Type B pancreatic cell (in vitro differentiated cells): Measurements from ENCODE around the gene TMEM51. TPM values are rescaled to one million over a fixed set of nuclear protein-coding genes. Genes with fewer than 3 reads are reported as not detected.

ENCODE experiments used
- DNase-seq: peaks from one replicate; pipeline ENCODE4 v3.0.0; 2021; ENCODE audit warnings: mixed read lengths; ENCODE audit not compliant: unreplicated experiment; ENCODE audit errors: extremely low spot score
- H3K27ac Mint-ChIP-seq: 2 replicates; pipeline ENCODE4 v1.8.0; 2021; ENCODE audit warnings: mild to moderate bottlenecking, mixed read lengths
- H3K27me3 Mint-ChIP-seq: 2 replicates; pipeline ENCODE4 v1.8.0; 2021; ENCODE audit warnings: mixed read lengths
- H3K36me3 Mint-ChIP-seq: 2 replicates; pipeline ENCODE4 v1.8.0; 2021; ENCODE audit warnings: mixed read lengths
- H3K4me1 Mint-ChIP-seq: one replicate; pipeline ENCODE4 v1.8.0; 2021; ENCODE audit warnings: mixed read lengths; ENCODE audit not compliant: unreplicated experiment
- H3K4me3 Mint-ChIP-seq: 2 replicates; pipeline ENCODE4 v1.8.0; 2021; ENCODE audit warnings: mild to moderate bottlenecking, mixed read lengths
- H3K9me3 Mint-ChIP-seq: 2 replicates; pipeline ENCODE4 v1.8.0; 2021; ENCODE audit warnings: mixed read lengths
- total RNA-seq: library from RNA; stranded (reverse); gene quantifications from 2 replicates; pipeline ENCODE4 v1.2.1, GENCODE V29; 2021; ENCODE audit warnings: low replicate concordance
- TF ChIP-seq, protein P1 (sequence below): fragments of 200-600 bp; sonication (generic); conservative IDR thresholded peaks from 2 replicates; pipeline ENCODE4 v1.5.0; 2021; ENCODE audit warnings: antibody characterized with exemption, mild to moderate bottlenecking

The TMEM51 gene
- total RNA-seq, 1 donor from 2014 or later, result 12.5 TPM

- TF ChIP-seq, protein P1, sequence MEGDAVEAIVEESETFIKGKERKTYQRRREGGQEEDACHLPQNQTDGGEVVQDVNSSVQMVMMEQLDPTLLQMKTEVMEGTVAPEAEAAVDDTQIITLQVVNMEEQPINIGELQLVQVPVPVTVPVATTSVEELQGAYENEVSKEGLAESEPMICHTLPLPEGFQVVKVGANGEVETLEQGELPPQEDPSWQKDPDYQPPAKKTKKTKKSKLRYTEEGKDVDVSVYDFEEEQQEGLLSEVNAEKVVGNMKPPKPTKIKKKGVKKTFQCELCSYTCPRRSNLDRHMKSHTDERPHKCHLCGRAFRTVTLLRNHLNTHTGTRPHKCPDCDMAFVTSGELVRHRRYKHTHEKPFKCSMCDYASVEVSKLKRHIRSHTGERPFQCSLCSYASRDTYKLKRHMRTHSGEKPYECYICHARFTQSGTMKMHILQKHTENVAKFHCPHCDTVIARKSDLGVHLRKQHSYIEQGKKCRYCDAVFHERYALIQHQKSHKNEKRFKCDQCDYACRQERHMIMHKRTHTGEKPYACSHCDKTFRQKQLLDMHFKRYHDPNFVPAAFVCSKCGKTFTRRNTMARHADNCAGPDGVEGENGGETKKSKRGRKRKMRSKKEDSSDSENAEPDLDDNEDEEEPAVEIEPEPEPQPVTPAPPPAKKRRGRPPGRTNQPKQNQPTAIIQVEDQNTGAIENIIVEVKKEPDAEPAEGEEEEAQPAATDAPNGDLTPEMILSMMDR, result no peak
- Mint-ChIP-seq H3K9me3 (no peaks in the 10 kb centered on the region), H3K36me3 (no peaks in the 10 kb centered on the region), H3K4me1 (peaks cover 49% of the 10 kb centered on the region), H3K27me3 (no peaks in the 10 kb centered on the region), H3K27ac (peak overlapping the region; percentile 18), H3K4me3 (no peak overlapping the region)
- no peak for DNase-seq
These were observed 22.6 kb downstream of the TMEM51 start for GRCh38 chr1:15176120-15176519.

DNA sequence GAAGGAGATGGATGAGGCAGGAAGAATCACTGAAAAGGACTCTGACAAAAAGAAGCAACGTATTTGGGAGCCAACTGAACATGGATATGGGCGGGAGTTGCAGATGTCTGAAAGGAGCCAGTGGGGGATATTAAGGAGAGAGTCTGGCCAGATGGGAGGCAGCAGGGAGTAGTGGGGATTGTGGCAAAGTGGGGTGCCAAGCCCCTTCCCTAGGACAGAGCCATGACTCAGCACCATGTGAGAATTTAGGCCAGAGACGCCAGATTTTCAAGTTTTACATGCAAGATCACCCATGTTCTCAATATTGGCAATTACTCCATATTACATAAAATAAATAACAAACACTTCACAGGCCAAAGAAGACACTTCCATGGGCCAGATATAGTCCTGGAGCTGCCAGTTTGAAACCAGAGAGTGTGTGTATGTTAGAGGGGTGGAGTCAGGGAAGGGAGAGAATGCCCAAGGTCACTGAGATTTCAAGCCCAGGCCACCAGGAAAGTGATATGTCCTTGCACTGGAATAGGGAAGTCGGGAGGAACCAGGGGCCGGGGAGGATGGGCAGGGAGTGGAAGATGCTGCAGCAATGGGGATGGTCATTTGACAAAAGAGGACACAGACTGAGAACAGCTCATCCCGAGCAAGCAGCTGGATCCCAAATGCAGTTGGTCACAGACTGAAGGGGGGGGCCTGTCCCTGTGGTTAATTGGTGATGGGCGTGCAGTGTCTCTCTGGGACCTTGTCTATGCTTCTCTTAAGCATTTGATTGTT lies 23.5 kb downstream of the TMEM51 start:
- H3K27ac Mint-ChIP-seq, result peak overlapping the region; percentile 57
- H3K4me3 Mint-ChIP-seq, result no peak overlapping the region
- TF ChIP-seq, protein P1, result no peak
- no peaks in the 10 kb centered on the region for H3K36me3 Mint-ChIP-seq
- no peak for DNase-seq
- H3K27me3 Mint-ChIP-seq, result no peaks in the 10 kb centered on the region
- H3K4me1 Mint-ChIP-seq, result peaks cover 52% of the 10 kb centered on the region
- no peaks in the 10 kb centered on the region for H3K9me3 Mint-ChIP-seq

DNA sequence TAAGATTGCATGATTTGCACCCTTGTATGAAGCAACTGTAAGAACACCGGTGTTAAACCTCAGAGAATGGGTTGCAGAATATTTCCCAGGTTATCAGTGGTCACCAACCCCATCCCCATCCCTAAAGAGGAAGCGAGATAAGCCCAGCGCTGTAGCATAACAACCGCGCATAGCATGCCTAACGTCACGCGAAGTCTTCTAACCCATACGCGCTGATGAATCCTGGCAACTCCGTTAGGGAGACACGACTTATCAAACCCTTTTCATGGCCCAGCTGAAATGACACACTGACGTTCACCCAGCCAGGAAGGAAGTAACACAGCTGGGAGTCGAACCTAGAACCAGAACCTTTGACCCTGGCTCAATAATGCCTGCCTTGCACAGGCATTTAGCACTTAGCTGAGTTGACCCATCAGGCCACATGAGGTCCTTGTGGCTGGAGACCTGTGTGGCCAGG lies 24.2 kb downstream of the TMEM51 start:
- TF ChIP-seq, protein P1, result no peak

DNA sequence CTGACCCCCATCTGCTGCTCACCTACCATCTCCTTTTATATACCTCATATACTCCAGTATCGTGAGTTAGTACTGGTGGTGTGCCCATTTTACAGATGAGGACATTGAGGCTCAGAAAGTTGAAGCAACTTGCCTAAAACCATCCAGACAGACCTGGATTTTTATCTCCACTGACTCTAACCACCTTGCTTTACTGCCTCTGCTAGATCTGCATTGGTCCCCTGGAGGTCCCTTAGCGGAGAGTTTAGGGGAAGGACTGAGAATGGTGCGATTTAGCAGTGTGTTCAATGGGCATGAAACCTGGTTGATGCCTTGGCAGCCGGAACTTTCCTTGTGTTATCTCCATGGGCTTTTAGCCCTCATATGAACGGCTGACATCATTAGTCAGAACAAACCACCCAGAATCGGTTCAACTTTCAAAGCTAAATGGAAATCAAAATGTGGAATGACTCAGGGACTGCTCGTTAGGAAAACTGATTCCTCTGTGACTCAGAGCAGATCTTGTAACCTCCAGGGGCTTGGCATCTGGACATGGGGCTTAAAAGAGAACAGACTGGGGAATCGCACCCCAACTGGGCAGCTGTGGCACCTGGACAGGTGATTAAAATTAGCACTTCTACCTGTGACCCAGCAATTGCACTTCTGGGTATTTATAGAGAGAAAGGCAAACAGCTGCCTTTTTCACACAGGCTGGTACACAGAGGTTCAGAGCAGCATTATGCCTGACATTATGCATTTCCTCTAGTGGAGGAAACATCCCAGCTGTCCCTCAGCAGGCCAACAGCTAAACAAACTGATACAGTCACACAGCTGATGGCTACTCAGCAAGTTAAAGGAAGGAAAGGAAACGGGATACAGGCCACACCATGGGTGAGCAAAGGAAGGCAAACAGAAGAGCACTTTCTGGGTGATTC lies 25.3 kb downstream of the TMEM51 start:
- DNase-seq, result no peak
- Mint-ChIP-seq H3K9me3 (no peaks in the 10 kb centered on the region), H3K36me3 (no peaks in the 10 kb centered on the region), H3K27ac (peak overlapping the region; percentile 70), H3K4me1 (peaks cover 43% of the 10 kb centered on the region), H3K27me3 (no peaks in the 10 kb centered on the region), H3K4me3 (peak overlapping the region; percentile 47)
- TF ChIP-seq, protein P1, result no peak

More for the DNA sequence above, 24.2 kb downstream of the TMEM51 start:
- Mint-ChIP-seq H3K4me3 (no peak overlapping the region), H3K27me3 (no peaks in the 10 kb centered on the region), H3K4me1 (peaks cover 45% of the 10 kb centered on the region), H3K36me3 (no peaks in the 10 kb centered on the region), H3K27ac (peak overlapping the region; percentile 48), H3K9me3 (no peaks in the 10 kb centered on the region)
- no peak for DNase-seq

- peaks cover 38% of the 10 kb centered on the region for H3K4me1 Mint-ChIP-seq
- no peaks in the 10 kb centered on the region for H3K9me3 Mint-ChIP-seq
- TF ChIP-seq, protein P1, result no peak
- no peaks in the 10 kb centered on the region for H3K27me3 Mint-ChIP-seq
- H3K36me3 Mint-ChIP-seq, result no peaks in the 10 kb centered on the region
- peak overlapping the region; percentile 70 for H3K27ac Mint-ChIP-seq
- no peak for DNase-seq
- peak overlapping the region; percentile 47 for H3K4me3 Mint-ChIP-seq
These were observed 25.9 kb downstream of the TMEM51 start for GRCh38 chr1:15179485-15179883.
